ENCODE data around the gene GDF9.

Gene GDF9

DNA sequence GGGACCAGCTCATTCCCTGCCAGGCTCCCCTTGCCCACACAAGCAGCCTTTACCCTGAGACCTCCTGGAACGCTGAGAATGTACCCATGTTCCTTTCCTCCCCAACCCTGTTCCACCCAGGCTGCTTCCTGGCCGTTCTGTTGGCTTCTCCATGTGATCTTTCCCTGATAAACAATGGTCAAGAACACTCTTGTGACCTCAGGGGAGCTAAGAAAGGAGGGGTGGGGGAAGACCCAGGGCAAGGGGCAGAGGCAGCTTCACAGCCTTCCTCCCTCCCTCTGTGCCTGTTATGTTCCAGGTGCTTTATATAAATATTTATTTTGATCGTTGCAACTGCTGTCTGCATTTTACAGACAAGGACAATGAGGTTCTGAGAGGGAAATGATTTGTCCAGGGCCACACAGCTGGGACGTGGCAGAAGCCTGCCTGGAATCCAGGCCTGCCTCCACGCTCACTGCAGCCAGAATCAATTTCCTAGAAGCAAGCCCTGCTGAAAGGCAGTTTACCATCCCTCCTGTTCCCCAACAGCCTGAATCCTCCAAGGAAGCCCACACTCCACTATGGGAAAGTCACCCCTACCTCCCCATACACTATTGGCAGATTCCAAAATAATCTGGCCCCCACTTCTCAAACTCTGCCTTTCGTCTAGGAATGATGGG is 39.7 kb downstream of the GDF9 start:
- TF ChIP-seq, protein P1, sequence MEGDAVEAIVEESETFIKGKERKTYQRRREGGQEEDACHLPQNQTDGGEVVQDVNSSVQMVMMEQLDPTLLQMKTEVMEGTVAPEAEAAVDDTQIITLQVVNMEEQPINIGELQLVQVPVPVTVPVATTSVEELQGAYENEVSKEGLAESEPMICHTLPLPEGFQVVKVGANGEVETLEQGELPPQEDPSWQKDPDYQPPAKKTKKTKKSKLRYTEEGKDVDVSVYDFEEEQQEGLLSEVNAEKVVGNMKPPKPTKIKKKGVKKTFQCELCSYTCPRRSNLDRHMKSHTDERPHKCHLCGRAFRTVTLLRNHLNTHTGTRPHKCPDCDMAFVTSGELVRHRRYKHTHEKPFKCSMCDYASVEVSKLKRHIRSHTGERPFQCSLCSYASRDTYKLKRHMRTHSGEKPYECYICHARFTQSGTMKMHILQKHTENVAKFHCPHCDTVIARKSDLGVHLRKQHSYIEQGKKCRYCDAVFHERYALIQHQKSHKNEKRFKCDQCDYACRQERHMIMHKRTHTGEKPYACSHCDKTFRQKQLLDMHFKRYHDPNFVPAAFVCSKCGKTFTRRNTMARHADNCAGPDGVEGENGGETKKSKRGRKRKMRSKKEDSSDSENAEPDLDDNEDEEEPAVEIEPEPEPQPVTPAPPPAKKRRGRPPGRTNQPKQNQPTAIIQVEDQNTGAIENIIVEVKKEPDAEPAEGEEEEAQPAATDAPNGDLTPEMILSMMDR (IDR thresholded peaks at IDR 0.05; ENCODE audit: low read depth, low read length): no peak
- no peak for DNase-seq (ENCODE audit: low read depth in 2 of 2)
- H3K4me3 ChIP-seq (replicated peaks in 1 of 2; ENCODE audit: low read depth in 2 of 2, low read length in 2 of 2): no peak overlapping the region

DNA sequence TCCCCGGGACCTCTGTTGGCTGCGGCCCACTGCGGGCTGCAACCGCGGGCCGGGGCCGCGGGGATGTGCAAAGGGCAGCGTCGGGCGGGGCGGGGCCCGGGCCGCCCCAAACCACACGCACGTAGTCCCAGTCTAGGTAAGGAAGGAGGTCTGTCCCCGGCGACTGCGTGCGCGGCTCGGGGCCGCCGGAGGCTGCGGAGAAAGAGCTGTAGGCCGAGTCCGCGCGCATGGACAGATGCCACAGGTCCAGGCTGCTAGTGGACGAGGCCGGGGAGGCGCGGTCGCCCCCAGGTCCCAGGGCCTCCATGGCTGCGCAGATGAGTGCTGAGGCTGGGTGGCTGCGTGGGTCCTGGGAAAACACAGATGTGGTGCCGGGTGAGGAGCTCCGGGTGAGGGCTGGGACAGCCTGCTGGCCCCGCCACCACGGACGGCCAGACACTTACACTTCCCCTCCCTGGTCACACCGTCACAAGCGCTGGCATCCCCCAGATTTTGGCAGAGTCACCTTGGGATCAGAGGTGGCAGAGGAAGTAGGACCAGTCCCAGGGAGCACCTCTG is 40.4 kb downstream of the GDF9 start:
- H3K4me3 ChIP-seq (replicated peaks in 1 of 2; ENCODE audit: low read depth in 2 of 2, low read length in 2 of 2): no peak overlapping the region
- DNase-seq (ENCODE audit: low read depth in 2 of 2): no peak
- TF ChIP-seq, protein P1 (IDR thresholded peaks at IDR 0.05; ENCODE audit: low read depth, low read length): no peak

DNA sequence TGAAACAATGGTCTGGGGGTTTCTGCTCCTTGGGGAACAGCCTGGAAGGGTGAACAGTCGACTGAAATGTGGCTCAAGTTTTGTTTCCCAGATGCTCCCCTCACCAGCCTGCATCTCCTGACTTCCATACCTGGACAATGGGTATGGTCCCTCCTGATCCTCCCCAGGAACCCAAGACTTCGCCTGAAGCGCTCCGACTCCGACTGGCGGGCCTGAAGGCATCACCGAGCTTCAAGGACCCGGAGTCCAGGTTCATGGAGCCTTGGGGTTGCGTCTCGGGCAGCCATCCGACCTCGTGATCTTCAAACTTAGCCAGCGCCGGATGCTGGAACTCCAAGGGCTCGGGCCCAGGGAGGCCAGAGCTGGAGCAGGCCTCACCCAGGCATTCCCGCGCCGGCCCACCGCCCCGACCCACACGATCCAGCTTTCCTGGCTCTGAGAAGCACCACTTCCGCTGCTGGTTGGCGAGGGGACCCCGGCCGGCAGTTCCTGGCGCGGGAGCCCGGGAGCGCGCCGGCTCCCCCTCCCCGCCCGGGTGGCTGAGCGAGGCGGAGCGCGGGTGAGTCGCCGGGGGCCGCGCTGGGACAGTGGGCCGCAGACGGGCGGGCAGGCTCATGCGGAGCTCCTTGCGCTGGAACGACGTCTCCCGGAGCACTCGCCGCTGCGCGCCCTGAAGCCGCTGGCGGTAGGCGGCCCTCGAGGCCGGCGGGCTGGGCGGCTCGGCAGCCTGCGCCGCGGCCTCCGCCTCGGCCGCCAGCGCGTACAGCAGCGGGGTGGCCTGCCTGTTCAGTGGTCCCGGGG is 41.0 kb downstream of the GDF9 start:
- no peak overlapping the region for H3K4me3 ChIP-seq (replicated peaks in 1 of 2; ENCODE audit: low read depth in 2 of 2, low read length in 2 of 2)
- DNase-seq (ENCODE audit: low read depth in 2 of 2): no peak
- TF ChIP-seq, protein P1 (IDR thresholded peaks at IDR 0.05; ENCODE audit: low read depth, low read length): no peak

DNA sequence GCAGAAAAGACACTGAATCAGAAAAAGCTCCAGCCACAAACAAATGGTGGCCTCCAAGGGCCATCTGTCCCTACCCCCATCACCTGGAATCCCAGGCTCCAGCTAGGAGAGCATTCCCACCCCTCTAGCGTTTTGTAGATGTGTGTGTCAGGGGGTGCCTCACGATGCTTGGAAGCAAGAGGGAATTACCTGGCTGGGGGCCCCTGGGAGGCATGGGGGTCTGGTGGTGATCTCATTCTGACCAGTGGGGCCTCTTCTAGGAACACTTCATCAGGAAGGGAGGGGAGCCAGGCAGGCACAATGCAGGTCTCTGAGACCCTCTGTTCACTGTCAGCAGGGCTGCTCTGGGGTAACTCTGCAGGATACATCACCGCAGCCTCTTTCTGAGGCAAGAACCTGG is 41.8 kb downstream of the GDF9 start:
- TF ChIP-seq, protein P1 (IDR thresholded peaks at IDR 0.05; ENCODE audit: low read depth, low read length): no peak
- H3K4me3 ChIP-seq (replicated peaks in 1 of 2; ENCODE audit: low read depth in 2 of 2, low read length in 2 of 2): no peak overlapping the region
- no peak for DNase-seq (ENCODE audit: low read depth in 2 of 2)

DNA sequence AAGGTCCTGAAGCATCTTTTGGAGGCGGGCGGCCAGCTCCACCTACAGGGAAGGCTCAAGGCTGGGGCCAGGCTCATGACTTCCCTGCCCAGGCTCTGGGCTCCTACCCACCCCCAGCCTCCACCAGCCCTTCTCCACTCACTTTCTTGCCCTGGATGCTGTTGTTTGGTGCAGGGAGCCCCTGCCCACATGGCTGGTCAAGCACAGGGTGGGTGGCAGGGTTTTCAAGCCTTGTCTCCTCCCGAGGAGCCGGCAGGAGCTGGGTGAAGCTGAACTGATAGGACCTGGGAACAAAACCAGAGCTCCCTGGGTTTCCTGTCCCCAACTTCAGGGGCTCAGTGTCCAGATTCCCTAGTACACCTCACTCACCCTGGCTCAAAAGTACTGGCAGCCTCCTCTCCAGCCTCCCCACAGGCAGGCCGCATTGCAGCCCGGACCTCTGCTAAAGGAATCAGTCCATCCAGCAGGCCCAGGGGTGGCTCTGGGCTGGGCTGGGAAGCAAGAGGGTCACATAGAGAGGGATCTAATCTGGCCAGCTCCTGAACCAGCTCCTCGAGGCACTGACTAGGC is 42.7 kb downstream of the GDF9 start:
- TF ChIP-seq, protein P1 (IDR thresholded peaks at IDR 0.05; ENCODE audit: low read depth, low read length): no peak
- DNase-seq (ENCODE audit: low read depth in 2 of 2): no peak
- H3K4me3 ChIP-seq (replicated peaks in 1 of 2; ENCODE audit: low read depth in 2 of 2, low read length in 2 of 2): no peak overlapping the region

DNA sequence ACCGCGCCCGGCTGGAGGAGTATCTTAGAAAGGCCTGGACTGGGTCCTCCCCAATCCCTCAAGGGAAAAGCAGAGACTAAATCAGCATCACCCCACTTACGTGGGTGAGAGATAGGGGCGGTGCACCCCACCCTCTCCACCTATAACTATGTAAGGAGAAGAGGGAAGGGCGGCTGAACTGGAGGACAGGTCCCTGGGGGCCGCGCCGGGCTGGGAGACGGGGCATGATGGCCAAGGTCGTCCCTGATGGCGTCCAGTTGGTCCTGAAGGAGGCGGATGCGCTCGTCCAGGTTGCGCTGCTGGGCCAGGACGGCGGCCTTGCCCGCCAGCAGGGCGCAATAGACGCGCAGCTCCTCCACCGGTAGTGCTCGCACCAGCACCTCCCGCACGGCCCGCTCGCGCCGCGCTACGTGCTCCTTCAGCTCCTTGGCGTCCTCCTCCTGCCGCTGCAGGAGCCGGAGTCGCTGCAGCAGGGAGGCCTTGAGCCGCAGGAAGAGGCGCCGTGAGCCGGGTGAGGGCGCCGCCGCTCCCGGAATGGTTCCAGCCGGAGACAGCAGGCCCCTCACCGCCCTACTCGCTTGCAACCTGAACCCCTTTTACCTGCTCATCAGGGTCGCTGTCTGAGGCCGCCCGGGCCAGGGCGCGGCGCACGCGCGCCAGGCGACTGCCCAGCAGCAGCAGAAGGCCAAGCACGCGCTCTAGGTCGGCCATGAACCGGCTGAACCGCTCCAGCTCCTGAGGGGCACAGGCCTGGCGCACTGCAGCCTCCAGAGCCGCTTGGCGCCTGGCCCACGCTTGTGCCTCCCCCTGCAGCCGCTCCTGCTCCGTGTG is 43.4 kb downstream of the GDF9 start:
- DNase-seq (ENCODE audit: low read depth in 2 of 2): peak in 1 of 2 donors; percentile 44
- TF ChIP-seq, protein P1 (IDR thresholded peaks at IDR 0.05; ENCODE audit: low read depth, low read length): no peak
- no peak overlapping the region for H3K4me3 ChIP-seq (replicated peaks in 1 of 2; ENCODE audit: low read depth in 2 of 2, low read length in 2 of 2)

Measured in cardiac fibroblast (primary cell).